ENCODE data around the gene OR10J4.

Gene OR10J4

GRCh38 chr1:159428536-159428935 lies 3.5 kb upstream of the OR10J4 start:
- Histone ChIP-seq H3K4me3 (ENCODE audit: low read length in 2 of 2) (no peak overlapping the region), H3K4me1 (ENCODE audit: control insufficient read depth in 2 of 2, insufficient read depth in 1 of 2, low read depth in 1 of 2, low read length in 2 of 2) (no peaks in the 10 kb centered on the region), H3K36me3 (replicated peaks in 1 of 2; ENCODE audit: control insufficient read depth in 2 of 2, insufficient read depth in 2 of 2, low read length in 2 of 2) (no peaks in the 10 kb centered on the region), H3K4me2 (ENCODE audit: insufficient read depth, low read length, poor library complexity, severe bottlenecking) (no peak overlapping the region), H3K14ac (ENCODE audit: low read length) (no peak overlapping the region), H4K8ac (ENCODE audit: low read depth, low read length) (no peak overlapping the region), H3K4ac (ENCODE audit: low read length) (no peak overlapping the region), H3K23ac (ENCODE audit: low read depth, low read length, poor library complexity) (no peak overlapping the region), H3K27me3 (ENCODE audit: control insufficient read depth in 3 of 3, insufficient read depth in 3 of 3, low read depth in 1 of 3, low read length in 3 of 3) (no peaks in the 10 kb centered on the region), H3K9ac (ENCODE audit: low read depth, low read length, poor library complexity) (no peak overlapping the region), H2AFZ (ENCODE audit: low read length) (no peak overlapping the region), H2BK12ac (ENCODE audit: low read length) (no peak overlapping the region), H3K9me3 (replicated peaks in 1 of 2; ENCODE audit: control insufficient read depth in 2 of 2, insufficient read depth in 1 of 2, low read depth in 1 of 2, low read length in 2 of 2) (no peaks in the 10 kb centered on the region), H2BK15ac (ENCODE audit: low read length) (no peak overlapping the region), H2BK5ac (ENCODE audit: low read length) (no peak overlapping the region), H3K27ac (replicated peaks; ENCODE audit: low read length) (no peak overlapping the region), H2BK120ac (ENCODE audit: low read depth, low read length) (no peak overlapping the region), H2AK5ac (ENCODE audit: low read depth, low read length) (no peak overlapping the region), H3K18ac (ENCODE audit: low read length) (no peak overlapping the region), H3K79me1 (ENCODE audit: low read depth, low read length) (no peaks in the 10 kb centered on the region), H4K91ac (ENCODE audit: low read depth, low read length, poor library complexity) (no peak overlapping the region)
- no CpG with 5 or more reads among the region's 3 CpGs for WGBS, 2 donors (ENCODE audit: extremely low coverage in 2 of 2, insufficient read length in 2 of 2, insufficient replicate concordance in 1 of 2)
- no peak for DNase-seq (ENCODE audit: low spot score)

- Histone ChIP-seq H2AK5ac (ENCODE audit: low read depth, low read length) (no peak overlapping the region), H3K36me3 (replicated peaks in 1 of 2; ENCODE audit: control insufficient read depth in 2 of 2, insufficient read depth in 2 of 2, low read length in 2 of 2) (no peaks in the 10 kb centered on the region), H3K9ac (ENCODE audit: low read depth, low read length, poor library complexity) (no peak overlapping the region), H2BK120ac (ENCODE audit: low read depth, low read length) (no peak overlapping the region), H2BK12ac (ENCODE audit: low read length) (no peak overlapping the region), H3K4me2 (ENCODE audit: insufficient read depth, low read length, poor library complexity, severe bottlenecking) (no peak overlapping the region), H3K4ac (ENCODE audit: low read length) (no peak overlapping the region), H3K4me3 (ENCODE audit: low read length in 2 of 2) (no peak overlapping the region), H3K27ac (replicated peaks; ENCODE audit: low read length) (no peak overlapping the region), H3K14ac (ENCODE audit: low read length) (no peak overlapping the region), H3K9me3 (replicated peaks in 1 of 2; ENCODE audit: control insufficient read depth in 2 of 2, insufficient read depth in 1 of 2, low read depth in 1 of 2, low read length in 2 of 2) (no peaks in the 10 kb centered on the region), H3K27me3 (ENCODE audit: control insufficient read depth in 3 of 3, insufficient read depth in 3 of 3, low read depth in 1 of 3, low read length in 3 of 3) (no peaks in the 10 kb centered on the region), H2AFZ (ENCODE audit: low read length) (no peak overlapping the region), H2BK15ac (ENCODE audit: low read length) (no peak overlapping the region), H4K8ac (ENCODE audit: low read depth, low read length) (no peak overlapping the region), H4K91ac (ENCODE audit: low read depth, low read length, poor library complexity) (no peak overlapping the region), H3K18ac (ENCODE audit: low read length) (no peak overlapping the region), H2BK5ac (ENCODE audit: low read length) (no peak overlapping the region), H3K23ac (ENCODE audit: low read depth, low read length, poor library complexity) (no peak overlapping the region), H3K4me1 (ENCODE audit: control insufficient read depth in 2 of 2, insufficient read depth in 1 of 2, low read depth in 1 of 2, low read length in 2 of 2) (no peaks in the 10 kb centered on the region), H3K79me1 (ENCODE audit: low read depth, low read length) (no peaks in the 10 kb centered on the region)
- no CpG with 5 or more reads among the region's 4 CpGs for WGBS, 2 donors (ENCODE audit: extremely low coverage in 2 of 2, insufficient read length in 2 of 2, insufficient replicate concordance in 1 of 2)
- DNase-seq (ENCODE audit: low spot score): no peak
Measured at GRCh38 chr1:159429074-159429861, 2.7 kb upstream of the OR10J4 start.

- no peaks in the 10 kb centered on the region for H3K27me3 ChIP-seq (ENCODE audit: control insufficient read depth in 3 of 3, insufficient read depth in 3 of 3, low read depth in 1 of 3, low read length in 3 of 3)
- H3K79me1 ChIP-seq (ENCODE audit: low read depth, low read length): no peaks in the 10 kb centered on the region
- H2BK120ac ChIP-seq (ENCODE audit: low read depth, low read length): no peak overlapping the region
- H3K4ac ChIP-seq (ENCODE audit: low read length): no peak overlapping the region
- WGBS, 2 donors (ENCODE audit: extremely low coverage in 2 of 2, insufficient read length in 2 of 2, insufficient replicate concordance in 1 of 2): no CpG with 5 or more reads among the region's 6 CpGs
- no peak for DNase-seq (ENCODE audit: low spot score)
- H3K9ac ChIP-seq (ENCODE audit: low read depth, low read length, poor library complexity): no peak overlapping the region
- H3K36me3 ChIP-seq (replicated peaks in 1 of 2; ENCODE audit: control insufficient read depth in 2 of 2, insufficient read depth in 2 of 2, low read length in 2 of 2): no peaks in the 10 kb centered on the region
- H3K4me1 ChIP-seq (ENCODE audit: control insufficient read depth in 2 of 2, insufficient read depth in 1 of 2, low read depth in 1 of 2, low read length in 2 of 2): no peaks in the 10 kb centered on the region
- no peak overlapping the region for H2AFZ ChIP-seq (ENCODE audit: low read length)
- no peaks in the 10 kb centered on the region for H3K9me3 ChIP-seq (replicated peaks in 1 of 2; ENCODE audit: control insufficient read depth in 2 of 2, insufficient read depth in 1 of 2, low read depth in 1 of 2, low read length in 2 of 2)
- no peak overlapping the region for H3K14ac ChIP-seq (ENCODE audit: low read length)
- H2AK5ac ChIP-seq (ENCODE audit: low read depth, low read length): no peak overlapping the region
- H3K4me3 ChIP-seq (ENCODE audit: low read length in 2 of 2): no peak overlapping the region
- H3K4me2 ChIP-seq (ENCODE audit: insufficient read depth, low read length, poor library complexity, severe bottlenecking): no peak overlapping the region
- no peak overlapping the region for H2BK5ac ChIP-seq (ENCODE audit: low read length)
- H4K91ac ChIP-seq (ENCODE audit: low read depth, low read length, poor library complexity): no peak overlapping the region
- no peak overlapping the region for H3K27ac ChIP-seq (replicated peaks; ENCODE audit: low read length)
- no peak overlapping the region for H2BK15ac ChIP-seq (ENCODE audit: low read length)
- no peak overlapping the region for H2BK12ac ChIP-seq (ENCODE audit: low read length)
- H4K8ac ChIP-seq (ENCODE audit: low read depth, low read length): no peak overlapping the region
- H3K18ac ChIP-seq (ENCODE audit: low read length): no peak overlapping the region
- no peak overlapping the region for H3K23ac ChIP-seq (ENCODE audit: low read depth, low read length, poor library complexity)
Measured at GRCh38 chr1:159430985-159431384, 1.0 kb upstream of the OR10J4 start.

GRCh38 chr1:159436469-159436868 lies 4.5 kb downstream of the OR10J4 start:
- no CpG with 5 or more reads among the region's 4 CpGs for WGBS, 2 donors (ENCODE audit: extremely low coverage in 2 of 2, insufficient read length in 2 of 2, insufficient replicate concordance in 1 of 2)
- Histone ChIP-seq H4K8ac (ENCODE audit: low read depth, low read length) (no peak overlapping the region), H3K9ac (ENCODE audit: low read depth, low read length, poor library complexity) (no peak overlapping the region), H3K4me2 (ENCODE audit: insufficient read depth, low read length, poor library complexity, severe bottlenecking) (no peak overlapping the region), H3K23ac (ENCODE audit: low read depth, low read length, poor library complexity) (no peak overlapping the region), H3K4me3 (ENCODE audit: low read length in 2 of 2) (no peak overlapping the region), H3K9me3 (replicated peaks in 1 of 2; ENCODE audit: control insufficient read depth in 2 of 2, insufficient read depth in 1 of 2, low read depth in 1 of 2, low read length in 2 of 2) (no peaks in the 10 kb centered on the region), H3K79me1 (ENCODE audit: low read depth, low read length) (no peaks in the 10 kb centered on the region), H4K91ac (ENCODE audit: low read depth, low read length, poor library complexity) (no peak overlapping the region), H2BK120ac (ENCODE audit: low read depth, low read length) (no peak overlapping the region), H3K14ac (ENCODE audit: low read length) (no peak overlapping the region), H2BK15ac (ENCODE audit: low read length) (no peak overlapping the region), H3K27ac (replicated peaks; ENCODE audit: low read length) (no peak overlapping the region), H2BK5ac (ENCODE audit: low read length) (no peak overlapping the region), H2AFZ (ENCODE audit: low read length) (no peak overlapping the region), H3K18ac (ENCODE audit: low read length) (no peak overlapping the region), H3K4me1 (ENCODE audit: control insufficient read depth in 2 of 2, insufficient read depth in 1 of 2, low read depth in 1 of 2, low read length in 2 of 2) (no peaks in the 10 kb centered on the region), H2BK12ac (ENCODE audit: low read length) (no peak overlapping the region), H3K4ac (ENCODE audit: low read length) (no peak overlapping the region), H2AK5ac (ENCODE audit: low read depth, low read length) (no peak overlapping the region), H3K36me3 (replicated peaks in 1 of 2; ENCODE audit: control insufficient read depth in 2 of 2, insufficient read depth in 2 of 2, low read length in 2 of 2) (no peaks in the 10 kb centered on the region), H3K27me3 (ENCODE audit: control insufficient read depth in 3 of 3, insufficient read depth in 3 of 3, low read depth in 1 of 3, low read length in 3 of 3) (no peaks in the 10 kb centered on the region)
- DNase-seq (ENCODE audit: low spot score): no peak
